Inflammatory macrophage treated with lipopolysaccharide for 4 hours (primary cell): ENCODE measurements around the gene GPX3.
A peak's percentile ranks its signal among the peaks of the same experiment; 100 is the strongest.

Experiments used
- DNase-seq: peaks from one replicate; pipeline ENCODE4 v3.0.0-alpha.2; 2020

The GPX3 gene

GRCh38 chr5:151014680-151015343 lies 5.6 kb upstream of the GPX3 start:
- no peak for DNase-seq

GRCh38 chr5:151015974-151016587 lies 4.3 kb upstream of the GPX3 start:
- DNase-seq = no peak

DNA sequence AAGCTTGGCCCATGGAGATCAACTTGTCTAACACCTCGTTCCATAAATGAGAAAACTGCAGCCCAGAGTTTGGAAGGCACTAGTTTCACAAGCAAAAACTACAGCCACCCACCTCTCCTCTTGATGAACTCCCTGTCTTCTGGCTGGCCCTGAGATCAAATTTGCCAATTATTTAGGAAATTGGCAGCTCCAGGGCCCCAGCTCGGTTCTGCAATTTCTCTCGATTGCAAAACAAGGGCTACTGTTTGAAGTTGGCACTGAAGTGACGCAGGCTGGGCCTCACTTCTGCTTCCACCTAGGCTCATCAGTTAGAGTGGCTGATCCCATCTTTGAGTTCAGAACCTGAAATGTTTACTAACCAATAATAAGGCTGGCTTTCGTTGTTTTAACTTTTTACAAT lies 3.7 kb upstream of the GPX3 start:
- peak; percentile 88 for DNase-seq

DNA sequence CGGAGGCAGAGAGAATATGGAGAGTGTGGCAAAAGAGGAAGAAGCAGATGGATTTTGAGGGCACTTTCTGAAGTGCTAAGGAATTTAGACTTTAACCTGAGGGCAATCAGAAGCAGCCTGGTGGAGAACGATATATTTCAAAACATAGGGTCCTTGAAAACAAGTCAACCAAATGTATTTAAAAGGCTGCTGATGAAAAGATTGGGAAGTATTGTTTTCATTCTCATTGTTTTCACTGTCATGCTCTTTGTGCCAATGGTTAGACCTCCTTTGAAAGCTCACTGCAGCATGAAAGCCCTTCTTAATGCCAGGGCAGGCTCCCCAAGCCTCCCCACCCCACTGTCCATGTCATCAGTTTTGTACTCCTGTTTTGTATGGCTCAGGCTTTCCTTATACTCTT lies 2.5 kb upstream of the GPX3 start:
- DNase-seq = no peak

DNA sequence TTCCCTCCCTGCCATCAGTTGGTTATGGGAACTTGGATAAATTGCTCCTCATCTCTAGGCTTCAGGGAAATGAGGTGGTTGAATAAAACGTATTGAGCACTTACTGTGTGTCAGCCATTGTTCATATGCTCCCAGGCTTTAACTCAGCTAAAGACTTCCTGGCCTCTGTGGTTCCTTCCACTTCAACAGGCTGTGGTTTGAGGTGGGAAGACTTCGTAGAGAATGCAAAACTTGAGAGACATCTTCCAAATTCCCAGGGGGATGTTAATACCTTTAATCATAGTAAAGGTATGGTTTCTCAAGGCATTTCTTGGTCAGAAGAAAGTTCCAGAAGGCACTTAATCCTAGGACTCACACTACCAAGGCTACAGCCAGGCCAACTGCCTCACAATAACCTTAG lies 1.5 kb upstream of the GPX3 start:
- no peak for DNase-seq

- no peak for DNase-seq
These were observed 1.1 kb upstream of the GPX3 start for GRCh38 chr5:151019331-151019730.

GRCh38 chr5:151021746-151022145 lies 1.4 kb downstream of the GPX3 start:
- no peak for DNase-seq

- no peak for DNase-seq
These were observed 2.2 kb downstream of the GPX3 start for GRCh38 chr5:151022511-151023018.

DNA sequence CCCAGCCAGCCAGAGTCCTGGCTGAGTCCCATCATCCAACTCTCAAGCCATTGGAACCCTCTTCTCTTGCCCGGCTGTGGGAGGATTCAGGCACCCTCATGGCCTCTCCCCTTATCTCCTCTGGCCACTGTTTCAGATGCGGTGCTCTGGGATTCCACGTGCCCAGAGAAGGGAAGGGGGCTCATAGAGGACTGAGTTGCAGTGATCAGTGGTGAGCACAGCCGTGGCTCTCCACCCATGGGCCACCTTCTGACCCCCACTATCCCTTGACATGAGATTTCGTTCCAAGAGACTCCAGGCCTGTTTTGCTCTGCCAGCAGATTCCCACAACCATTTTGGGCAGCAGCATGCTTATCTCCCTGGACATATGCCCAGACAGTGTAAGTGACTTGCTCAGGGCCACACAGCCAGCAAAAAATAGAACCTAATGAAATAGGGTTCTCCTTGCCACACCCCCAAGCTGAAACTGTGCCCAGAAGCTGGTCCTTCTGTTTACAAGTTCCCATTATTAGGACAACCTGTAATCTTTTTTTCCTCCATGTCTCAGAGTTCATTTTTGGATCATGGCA lies 2.7 kb downstream of the GPX3 start:
- no peak for DNase-seq

DNA sequence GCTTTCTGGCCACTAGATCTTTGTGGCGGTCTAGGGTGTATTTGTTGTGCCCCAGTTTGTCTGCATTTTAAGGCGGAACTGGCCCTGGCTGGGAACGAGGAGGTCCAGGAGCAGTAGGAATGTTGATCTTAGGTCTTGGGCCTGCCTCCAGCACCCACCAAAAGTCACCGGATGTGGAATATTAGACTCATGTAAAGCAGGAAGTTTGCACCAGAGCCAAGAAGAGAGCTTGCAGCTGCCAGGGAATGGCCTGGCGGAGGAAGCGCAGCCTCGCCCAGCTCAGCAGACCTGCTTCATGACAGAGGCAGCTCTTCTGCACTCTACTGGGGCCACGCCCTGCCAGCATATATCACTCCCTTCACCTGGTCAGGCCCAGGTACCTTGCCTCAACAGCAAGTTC lies 3.3 kb downstream of the GPX3 start:
- peak; percentile 28 for DNase-seq

- DNase-seq = no peak
These were observed 4.3 kb downstream of the GPX3 start for GRCh38 chr5:151024440-151025249.

GRCh38 chr5:151025250-151025606 lies 4.8 kb downstream of the GPX3 start:
- DNase-seq = no peak

DNA sequence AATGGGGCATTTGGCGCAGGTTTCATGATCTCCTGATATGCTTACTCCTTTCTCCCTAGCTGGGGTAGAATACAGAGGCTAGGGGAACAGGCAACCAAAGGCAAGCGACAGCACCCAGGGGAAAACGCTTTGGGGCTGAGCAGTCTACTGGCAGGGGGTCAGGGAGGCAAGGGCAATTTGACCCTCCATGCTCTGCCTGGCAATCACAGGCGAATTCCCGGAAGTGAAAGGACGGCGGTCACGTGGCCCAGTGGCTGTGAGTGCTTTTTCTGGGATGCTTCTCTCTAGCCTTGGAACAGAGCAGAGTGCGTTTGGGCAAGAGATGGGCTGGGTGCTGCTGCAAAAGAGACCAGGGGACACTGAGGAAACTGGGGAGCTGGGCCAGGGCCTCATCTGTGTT lies 5.7 kb downstream of the GPX3 start:
- DNase-seq = no peak

DNA sequence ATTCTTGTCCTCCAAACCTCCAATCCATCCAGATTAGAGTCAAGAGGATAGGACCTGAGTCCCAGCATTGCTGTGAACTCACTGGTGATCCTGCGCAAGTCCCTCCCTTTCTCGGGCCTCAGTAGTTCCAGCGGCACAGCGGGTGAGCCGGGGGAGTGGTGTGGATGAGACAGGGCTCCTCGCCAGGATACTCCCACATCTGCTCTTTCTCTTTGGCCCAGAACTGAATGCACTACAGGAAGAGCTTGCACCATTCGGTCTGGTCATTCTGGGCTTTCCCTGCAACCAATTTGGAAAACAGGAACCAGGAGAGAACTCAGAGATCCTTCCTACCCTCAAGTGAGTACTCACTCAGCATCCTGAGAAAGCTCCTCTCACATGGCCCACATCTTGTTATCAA lies 6.3 kb downstream of the GPX3 start:
- DNase-seq = peak; percentile 85

- no peak for DNase-seq
These were observed 7.6 kb downstream of the GPX3 start for GRCh38 chr5:151027961-151028479.

GRCh38 chr5:151028717-151029116 lies 8.3 kb downstream of the GPX3 start:
- DNase-seq = no peak

- no peak for DNase-seq
These were observed 9.0 kb downstream of the GPX3 start for GRCh38 chr5:151029179-151030055.

GRCh38 chr5:151030056-151030336 lies 9.6 kb downstream of the GPX3 start:
- DNase-seq = no peak

- no peak for DNase-seq
These were observed 10.0 kb downstream of the GPX3 start for GRCh38 chr5:151030379-151030778.

DNA sequence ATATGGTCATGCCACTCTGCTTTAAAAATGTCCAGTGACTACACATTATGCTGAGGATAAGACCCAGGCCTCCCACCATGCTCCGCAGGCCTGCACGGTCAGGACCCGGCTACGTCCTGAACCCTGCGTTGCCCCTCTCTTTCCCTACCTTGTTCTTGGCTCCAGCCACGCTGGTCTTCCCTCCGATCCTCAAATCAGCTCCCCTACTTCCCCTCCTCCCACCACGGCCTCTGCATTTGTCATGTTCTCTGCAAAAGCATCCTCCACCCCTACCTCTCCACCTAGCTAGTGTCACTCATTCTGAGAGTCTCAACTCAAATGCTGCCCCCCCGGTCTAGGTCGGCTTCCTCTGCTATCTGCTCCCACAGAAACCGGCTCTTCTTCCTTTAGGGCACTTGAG lies 11.2 kb downstream of the GPX3 start:
- no peak for DNase-seq

GRCh38 chr5:151033217-151033934 lies 13.0 kb downstream of the GPX3 start:
- DNase-seq = no peak
